GM21367 (cell line): Measurements from ENCODE around the gene KCNJ16.
A peak's percentile ranks its signal among the peaks of the same experiment; 100 is the strongest.

Experiments
- ATAC-seq: cut with Tn5 transposase; IDR thresholded peaks from one replicate; pipeline ENCODE4 v1.9.1; 2021; ENCODE audit not compliant: unreplicated experiment

KCNJ16 gene

GRCh38 chr17:70124723-70125122, 49.7 kb downstream of the KCNJ16 start:
- ATAC-seq = no peak

- no peak for ATAC-seq
These were observed 52.3 kb downstream of the KCNJ16 start for GRCh38 chr17:70127221-70127873.

- ATAC-seq = no peak
These were observed 53.8 kb downstream of the KCNJ16 start for GRCh38 chr17:70128727-70129238.

- no peak for ATAC-seq
These were observed 55.3 kb downstream of the KCNJ16 start for GRCh38 chr17:70130289-70130688.

GRCh38 chr17:70132505-70132904, 57.5 kb downstream of the KCNJ16 start:
- no peak for ATAC-seq

GRCh38 chr17:70134042-70134441, 59.0 kb downstream of the KCNJ16 start:
- no peak for ATAC-seq

GRCh38 chr17:70134777-70135176, 59.8 kb downstream of the KCNJ16 start:
- ATAC-seq = no peak

GRCh38 chr17:70136131-70136530, 61.1 kb downstream of the KCNJ16 start:
- ATAC-seq = no peak

- peak; percentile 100 for ATAC-seq
These were observed 62.6 kb downstream of the KCNJ16 start for GRCh38 chr17:70137451-70138230.

GRCh38 chr17:70138291-70138865, 63.4 kb downstream of the KCNJ16 start:
- no peak for ATAC-seq

GRCh38 chr17:70139449-70139993, 64.5 kb downstream of the KCNJ16 start:
- no peak for ATAC-seq

- no peak for ATAC-seq
These were observed 69.3 kb downstream of the KCNJ16 start for GRCh38 chr17:70144260-70144846.

GRCh38 chr17:70153210-70153609, 78.2 kb downstream of the KCNJ16 start:
- ATAC-seq = no peak

- ATAC-seq = no peak
These were observed 82.1 kb downstream of the KCNJ16 start for GRCh38 chr17:70157151-70157550.

- ATAC-seq = no peak
These were observed 83.2 kb downstream of the KCNJ16 start for GRCh38 chr17:70158180-70158579.

- no peak for ATAC-seq
These were observed 83.6 kb downstream of the KCNJ16 start for GRCh38 chr17:70158591-70158990.

- ATAC-seq = no peak
These were observed 85.0 kb downstream of the KCNJ16 start for GRCh38 chr17:70159980-70160379.

GRCh38 chr17:70161519-70161918, 86.5 kb downstream of the KCNJ16 start:
- ATAC-seq = no peak

GRCh38 chr17:70165383-70165782, 90.4 kb downstream of the KCNJ16 start:
- ATAC-seq = no peak

- ATAC-seq = no peak
These were observed 91.6 kb downstream of the KCNJ16 start for GRCh38 chr17:70166615-70167014.
